GM23338 (cell line): Measurements from ENCODE around the gene DMGDH. TPM values are rescaled to one million over a fixed set of nuclear protein-coding genes. Genes with fewer than 3 reads are reported as not detected.

Experiments
- ATAC-seq: fragments of 200-7000 bp; cut with Tn5 transposase; 3 replicates; pipeline ENCODE4 v1.9.1; 2020
- DNase-seq: peaks from one replicate; pipeline ENCODE4 v3.0.0-alpha.2; 2015; ENCODE audit warnings: low spot score
- H2AFZ ChIP-seq: fragments of 200-600 bp; sonication (generic); 2 replicates; pipeline ENCODE4 v1.8.0; 2016; ENCODE audit warnings: antibody characterized with exemption, mild to moderate bottlenecking, moderate library complexity
- H3F3A ChIP-seq: fragments of 200-600 bp; sonication (generic); replicated peaks from 2 replicates; pipeline ENCODE4 v1.8.0; 2017; ENCODE audit warnings: antibody characterized with exemption, mixed run types, low read depth
- H3K27ac ChIP-seq: fragments of 200-600 bp; sonication (generic); 2 replicates; pipeline ENCODE4 v1.6.1; 2016; ENCODE audit warnings: low read depth
- H3K27me3 ChIP-seq: fragments of 200-600 bp; sonication (generic); 2 replicates; pipeline ENCODE4 v1.8.0; 2016; ENCODE audit warnings: mild to moderate bottlenecking, mixed run types, moderate library complexity; ENCODE audit not compliant: insufficient read depth
- H3K36me3 ChIP-seq: fragments of 200-600 bp; sonication (generic); 2 replicates; pipeline ENCODE4 v1.8.0; 2016; ENCODE audit warnings: mild to moderate bottlenecking; ENCODE audit not compliant: insufficient read depth
- H3K4me1 ChIP-seq: fragments of 200-600 bp; sonication (generic); 2 replicates; pipeline ENCODE4 v1.8.0; 2016; ENCODE audit warnings: mild to moderate bottlenecking, moderate library complexity; ENCODE audit not compliant: insufficient read depth
- H3K4me2 ChIP-seq: fragments of 200-600 bp; sonication (generic); 2 replicates; pipeline ENCODE4 v1.7.1; 2017; ENCODE audit warnings: mixed run types
- H3K4me3 ChIP-seq: fragments of 200-600 bp; sonication (generic); 2 replicates; pipeline ENCODE4 v1.6.1; 2016; ENCODE audit warnings: mixed run types
- H3K79me2 ChIP-seq: fragments of 200-600 bp; sonication (generic); replicated peaks from 2 replicates; pipeline ENCODE4 v1.8.0; 2017; ENCODE audit warnings: mild to moderate bottlenecking; ENCODE audit not compliant: insufficient read depth
- H3K9me2 ChIP-seq: fragments of 200-600 bp; sonication (generic); 2 replicates; pipeline ENCODE4 v1.8.0; 2017; ENCODE audit not compliant: insufficient read depth
- H4K20me1 ChIP-seq: fragments of 200-600 bp; sonication (generic); replicated peaks from 2 replicates; pipeline ENCODE4 v1.8.0; 2017; ENCODE audit warnings: mild to moderate bottlenecking; ENCODE audit not compliant: insufficient read depth
- H3K27ac Mint-ChIP-seq: 2 replicates; pipeline ENCODE4 v1.8.0; 2020; ENCODE audit warnings: inconsistent platforms, mild to moderate bottlenecking, moderate library complexity, mixed read lengths
- H3K27me3 Mint-ChIP-seq: 3 replicates; pipeline ENCODE4 v1.8.0; 2022; ENCODE audit warnings: low read depth, mild to moderate bottlenecking, moderate library complexity, mixed read lengths, inconsistent platforms; ENCODE audit not compliant: insufficient read depth, poor library complexity
- H3K36me3 Mint-ChIP-seq: 3 replicates; pipeline ENCODE4 v1.8.0; 2021; ENCODE audit warnings: low read depth, mild to moderate bottlenecking, inconsistent platforms, moderate library complexity, mixed read lengths
- H3K4me1 Mint-ChIP-seq: 3 replicates; pipeline ENCODE4 v1.8.0; 2020; ENCODE audit warnings: mild to moderate bottlenecking, inconsistent platforms, mixed read lengths
- H3K4me3 Mint-ChIP-seq: 3 replicates; pipeline ENCODE4 v1.8.0; 2021; ENCODE audit warnings: moderate library complexity, mild to moderate bottlenecking, inconsistent platforms, mixed read lengths
- H3K9me3 Mint-ChIP-seq: 3 replicates; pipeline ENCODE4 v1.8.0; 2020; ENCODE audit warnings: moderate library complexity, mild to moderate bottlenecking, inconsistent platforms, mixed read lengths
- CREB1 ChIP-seq: fragments of 250-450 bp; sonication (Bioruptor Pico); IDR thresholded peaks from 2 replicates; pipeline ENCODE4 v1.5.0; 2020; ENCODE audit warnings: low read depth, mild to moderate bottlenecking, moderate library complexity
- EZH2 ChIP-seq: fragments of 200-600 bp; sonication (generic); IDR thresholded peaks from one replicate; pipeline ENCODE4 v1.8.0; 2017; ENCODE audit warnings: antibody characterized with exemption, mild to moderate bottlenecking, low read depth; ENCODE audit not compliant: unreplicated experiment
- EZH2phosphoT487 ChIP-seq: fragments of 200-600 bp; sonication (generic); IDR thresholded peaks from one replicate; pipeline ENCODE4 v1.8.1; 2018; ENCODE audit warnings: antibody characterized with exemption; ENCODE audit not compliant: unreplicated experiment
- JUNB ChIP-seq: IDR thresholded peaks from one replicate; pipeline ENCODE4 v1.6.1; 2016; ENCODE audit warnings: antibody characterized with exemption; ENCODE audit not compliant: unreplicated experiment
- NANOG ChIP-seq: IDR thresholded peaks from 2 replicates; pipeline ENCODE4 v1.6.1; 2016; ENCODE audit warnings: antibody characterized with exemption, borderline replicate concordance
- POLR2AphosphoS5 ChIP-seq: IDR thresholded peaks from 2 replicates; pipeline ENCODE4 v1.6.1; 2016; ENCODE audit warnings: antibody characterized with exemption, low read depth
- STAT1 ChIP-seq: IDR thresholded peaks from one replicate; pipeline ENCODE4 v1.6.1; 2016; ENCODE audit warnings: antibody characterized with exemption; ENCODE audit not compliant: unreplicated experiment
- ZNF114 ChIP-seq: fragments of 250-450 bp; sonication (Bioruptor Pico); IDR thresholded peaks from 2 replicates; pipeline ENCODE4 v1.5.0; 2020; ENCODE audit warnings: mild to moderate bottlenecking, moderate library complexity
- ZNF331 ChIP-seq: fragments of 250-450 bp; sonication (Bioruptor Pico); IDR thresholded peaks from 2 replicates; pipeline ENCODE4 v1.5.0; 2020; ENCODE audit warnings: low read depth, mild to moderate bottlenecking, moderate library complexity
- ZNF462 ChIP-seq: fragments of 250-450 bp; sonication (Bioruptor Pico); IDR thresholded peaks from 2 replicates; pipeline ENCODE4 v1.5.0; 2020; ENCODE audit warnings: mild to moderate bottlenecking, moderate library complexity
- polyA plus RNA-seq: library from polyadenylated mRNA; unstranded; fragments of >200 nt; fragmentation: Nextera tagmentation; extraction: Ambion mirVana; gene quantifications from 2 replicates; pipeline ENCODE4 v1.2.1, GENCODE V29; 2016
- total RNA-seq: library from RNA; depleted of rRNA; stranded (reverse); fragments of >200 nt; shearing (Covaris generic); gene quantifications from 2 replicates; pipeline ENCODE4 v1.2.3, GENCODE V29; 2014
- TF ChIP-seq, protein P1 (sequence below): IDR thresholded peaks from 2 replicates; pipeline ENCODE4 v1.6.1; 2016; ENCODE audit warnings: antibody characterized with exemption
- TF ChIP-seq, protein P2 (sequence below), 2 experiments: fragments of 200-600 bp in 1 of 2; sonication (generic) in 1 of 2; conservative IDR thresholded peaks; 2 replicates each; pipeline versions ENCODE4 v1.5.1 to v1.6.1; 2016 to 2017; ENCODE audit warnings: antibody characterized with exemption in 2 of 2, low read depth in 2 of 2, mild to moderate bottlenecking in 2 of 2, moderate library complexity in 1 of 2
- TF ChIP-seq, protein P3 (sequence below): IDR thresholded peaks from one replicate; pipeline ENCODE4 v1.6.1; 2018; ENCODE audit warnings: antibody characterized with exemption; ENCODE audit not compliant: unreplicated experiment

The DMGDH gene
- total and polyA plus RNA-seq, 2 experiments from 2014 or later, result 0.52 to 0.63 TPM

DNA sequence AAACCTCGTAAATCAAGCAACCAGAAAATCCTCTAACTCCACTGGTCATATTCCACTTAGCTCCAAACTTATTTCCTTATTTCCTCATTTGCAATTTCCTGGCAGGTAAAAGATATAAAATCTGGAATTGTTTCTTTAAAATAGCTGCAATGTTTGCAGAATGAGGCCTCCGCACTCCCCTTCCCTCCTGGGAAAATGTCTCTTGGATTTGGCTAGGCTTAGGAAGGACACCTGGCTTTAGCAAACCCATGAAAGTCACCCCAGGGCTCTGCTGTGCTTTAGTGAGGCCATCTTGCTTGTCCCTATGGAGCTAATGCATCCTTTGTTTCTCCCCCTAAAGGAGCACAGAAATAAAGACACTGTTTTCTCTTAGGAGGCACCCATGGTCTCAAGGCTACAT, 94.9 kb downstream of the DMGDH start:
- H3K27ac ChIP-seq, result no peak overlapping the region
- 0 out of 2 replicates have a peak, but pooled peaks cover 8% of the 10 kb centered on the region for H3K4me1 ChIP-seq
- TF ChIP-seq, protein P1, sequence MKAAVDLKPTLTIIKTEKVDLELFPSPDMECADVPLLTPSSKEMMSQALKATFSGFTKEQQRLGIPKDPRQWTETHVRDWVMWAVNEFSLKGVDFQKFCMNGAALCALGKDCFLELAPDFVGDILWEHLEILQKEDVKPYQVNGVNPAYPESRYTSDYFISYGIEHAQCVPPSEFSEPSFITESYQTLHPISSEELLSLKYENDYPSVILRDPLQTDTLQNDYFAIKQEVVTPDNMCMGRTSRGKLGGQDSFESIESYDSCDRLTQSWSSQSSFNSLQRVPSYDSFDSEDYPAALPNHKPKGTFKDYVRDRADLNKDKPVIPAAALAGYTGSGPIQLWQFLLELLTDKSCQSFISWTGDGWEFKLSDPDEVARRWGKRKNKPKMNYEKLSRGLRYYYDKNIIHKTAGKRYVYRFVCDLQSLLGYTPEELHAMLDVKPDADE, result no peak
- TF ChIP-seq ZNF331 (CRISPR knock-in tag) (no peak), EZH2 (no peak), EZH2phosphoT487 (no peak), NANOG (no peak), ZNF114 (no peak), ZNF462 (CRISPR knock-in tag) (no peak), STAT1 (no peak), CREB1 (CRISPR knock-in tag) (no peak), POLR2AphosphoS5 (no peak), JUNB (no peak)
- TF ChIP-seq, protein P2, sequence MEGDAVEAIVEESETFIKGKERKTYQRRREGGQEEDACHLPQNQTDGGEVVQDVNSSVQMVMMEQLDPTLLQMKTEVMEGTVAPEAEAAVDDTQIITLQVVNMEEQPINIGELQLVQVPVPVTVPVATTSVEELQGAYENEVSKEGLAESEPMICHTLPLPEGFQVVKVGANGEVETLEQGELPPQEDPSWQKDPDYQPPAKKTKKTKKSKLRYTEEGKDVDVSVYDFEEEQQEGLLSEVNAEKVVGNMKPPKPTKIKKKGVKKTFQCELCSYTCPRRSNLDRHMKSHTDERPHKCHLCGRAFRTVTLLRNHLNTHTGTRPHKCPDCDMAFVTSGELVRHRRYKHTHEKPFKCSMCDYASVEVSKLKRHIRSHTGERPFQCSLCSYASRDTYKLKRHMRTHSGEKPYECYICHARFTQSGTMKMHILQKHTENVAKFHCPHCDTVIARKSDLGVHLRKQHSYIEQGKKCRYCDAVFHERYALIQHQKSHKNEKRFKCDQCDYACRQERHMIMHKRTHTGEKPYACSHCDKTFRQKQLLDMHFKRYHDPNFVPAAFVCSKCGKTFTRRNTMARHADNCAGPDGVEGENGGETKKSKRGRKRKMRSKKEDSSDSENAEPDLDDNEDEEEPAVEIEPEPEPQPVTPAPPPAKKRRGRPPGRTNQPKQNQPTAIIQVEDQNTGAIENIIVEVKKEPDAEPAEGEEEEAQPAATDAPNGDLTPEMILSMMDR (conservative IDR thresholded peaks at IDR 0.05; ENCODE audit: low read depth in 2 of 2), result no peak
- TF ChIP-seq, protein P3, sequence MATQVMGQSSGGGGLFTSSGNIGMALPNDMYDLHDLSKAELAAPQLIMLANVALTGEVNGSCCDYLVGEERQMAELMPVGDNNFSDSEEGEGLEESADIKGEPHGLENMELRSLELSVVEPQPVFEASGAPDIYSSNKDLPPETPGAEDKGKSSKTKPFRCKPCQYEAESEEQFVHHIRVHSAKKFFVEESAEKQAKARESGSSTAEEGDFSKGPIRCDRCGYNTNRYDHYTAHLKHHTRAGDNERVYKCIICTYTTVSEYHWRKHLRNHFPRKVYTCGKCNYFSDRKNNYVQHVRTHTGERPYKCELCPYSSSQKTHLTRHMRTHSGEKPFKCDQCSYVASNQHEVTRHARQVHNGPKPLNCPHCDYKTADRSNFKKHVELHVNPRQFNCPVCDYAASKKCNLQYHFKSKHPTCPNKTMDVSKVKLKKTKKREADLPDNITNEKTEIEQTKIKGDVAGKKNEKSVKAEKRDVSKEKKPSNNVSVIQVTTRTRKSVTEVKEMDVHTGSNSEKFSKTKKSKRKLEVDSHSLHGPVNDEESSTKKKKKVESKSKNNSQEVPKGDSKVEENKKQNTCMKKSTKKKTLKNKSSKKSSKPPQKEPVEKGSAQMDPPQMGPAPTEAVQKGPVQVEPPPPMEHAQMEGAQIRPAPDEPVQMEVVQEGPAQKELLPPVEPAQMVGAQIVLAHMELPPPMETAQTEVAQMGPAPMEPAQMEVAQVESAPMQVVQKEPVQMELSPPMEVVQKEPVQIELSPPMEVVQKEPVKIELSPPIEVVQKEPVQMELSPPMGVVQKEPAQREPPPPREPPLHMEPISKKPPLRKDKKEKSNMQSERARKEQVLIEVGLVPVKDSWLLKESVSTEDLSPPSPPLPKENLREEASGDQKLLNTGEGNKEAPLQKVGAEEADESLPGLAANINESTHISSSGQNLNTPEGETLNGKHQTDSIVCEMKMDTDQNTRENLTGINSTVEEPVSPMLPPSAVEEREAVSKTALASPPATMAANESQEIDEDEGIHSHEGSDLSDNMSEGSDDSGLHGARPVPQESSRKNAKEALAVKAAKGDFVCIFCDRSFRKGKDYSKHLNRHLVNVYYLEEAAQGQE, result no peak
- no peaks in the 10 kb centered on the region for H3K27me3 ChIP-seq
- ATAC-seq, result peak; percentile 32; the same call in 1 of the 3 replicates
- no peaks in the 10 kb centered on the region for H3K9me2 ChIP-seq
- H4K20me1 ChIP-seq, result no peaks in the 10 kb centered on the region
- peaks cover 18% of the 10 kb centered on the region for H3K79me2 ChIP-seq
- H3K9me3 Mint-ChIP-seq, result no peaks in the 10 kb centered on the region; the same call in 2 of the 3 replicates
- H3K4me1 Mint-ChIP-seq, result peaks cover 25% of the 10 kb centered on the region
- no peaks in the 10 kb centered on the region for H3K36me3 ChIP-seq
- H3K4me3 Mint-ChIP-seq, result no peak overlapping the region
- DNase-seq, result no peak
- peaks cover 5% of the 10 kb centered on the region for H3K27me3 Mint-ChIP-seq
- no peaks in the 10 kb centered on the region for H3F3A ChIP-seq
- peak overlapping the region; percentile 32; the same call in 1 of the 2 replicates for H3K27ac Mint-ChIP-seq
- no peaks in the 10 kb centered on the region for H3K36me3 Mint-ChIP-seq
- peak overlapping the region; percentile 45; the same call in 1 of the 2 replicates for H2AFZ ChIP-seq
- H3K4me2 ChIP-seq, result no peak overlapping the region
- no peak overlapping the region for H3K4me3 ChIP-seq
